ENCODE results near the gene ZNF610.

Gene ZNF610

DNA sequence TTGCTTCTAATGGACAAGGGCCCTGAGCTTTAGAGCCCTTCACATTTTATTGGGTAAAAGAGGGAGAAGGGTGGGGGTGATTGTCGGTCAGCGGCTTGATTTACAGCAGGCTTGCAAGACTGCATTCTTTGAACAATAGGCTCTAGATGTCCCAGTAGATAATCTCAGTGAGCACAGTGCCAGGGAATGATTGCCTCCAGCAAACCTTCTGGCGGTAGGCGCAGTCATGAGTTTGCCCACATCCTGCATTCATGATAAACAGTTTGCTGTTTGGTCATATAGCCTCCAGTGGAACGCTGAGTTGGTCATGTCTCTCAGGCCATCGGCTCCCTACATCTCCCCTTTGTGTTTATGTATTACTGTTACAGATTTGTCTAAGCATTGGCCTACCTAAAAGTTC lies 74.2 kb downstream of the ZNF610 start:
- FAIRE-seq, result no peak

DNA sequence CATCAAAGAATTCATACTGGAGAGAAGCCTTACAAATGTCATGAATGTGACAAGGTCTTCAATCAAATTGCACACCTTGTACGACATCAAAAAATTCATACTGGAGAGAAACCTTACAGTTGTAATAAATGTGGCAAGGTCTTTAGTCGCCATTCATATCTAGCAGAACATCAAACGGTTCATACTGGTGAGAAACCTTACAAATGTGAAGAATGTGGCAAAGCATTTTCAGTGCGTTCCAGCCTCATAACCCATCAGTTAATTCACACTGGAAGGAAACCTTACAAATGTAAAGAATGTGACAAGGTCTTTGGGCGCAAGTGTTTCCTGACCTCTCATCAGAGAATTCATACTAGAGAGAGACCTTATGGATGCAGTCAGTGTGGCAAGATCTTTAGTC lies 79.7 kb downstream of the ZNF610 start:
- FAIRE-seq, result no peak
